Gastrocnemius medialis (tissue), 4 donors: Measurements from ENCODE around the gene ARAP3. TPM values are rescaled to one million over a fixed set of nuclear protein-coding genes. Genes with fewer than 3 reads are reported as not detected.

Source experiments
- ATAC-seq, 2 donors: fragments of 150-250 bp; one replicate each; pipeline ENCODE4 v1.9.1; 2016
- DNase-seq, 2 donors: peaks; one replicate each; pipeline ENCODE4 v3.0.0-alpha.2; 2019
- H3K27ac ChIP-seq, 4 donors: fragments of 200-600 bp; sonication (generic); 1 replicate in 1 of 4; 2 replicates in 3 of 4; pipeline ENCODE4 v1.5.1; 2016 to 2018; ENCODE audit warnings: mild to moderate bottlenecking in 2 of 4, moderate library complexity in 1 of 4
- H3K27me3 ChIP-seq, 3 donors: fragments of 200-600 bp; sonication (generic) in 2 of 3; 1 replicate in 1 of 3; 2 replicates in 2 of 3; pipeline versions ENCODE4 v1.5.1 to v1.6.0; 2016 to 2019; ENCODE audit warnings: mild to moderate bottlenecking in 1 of 3, moderate library complexity in 1 of 3
- H3K36me3 ChIP-seq, 2 donors: fragments of 200-600 bp; sonication (generic) in 1 of 2; one replicate each; pipeline ENCODE4 v1.5.1; 2017 to 2018
- H3K4me1 ChIP-seq, 2 donors: fragments of 200-600 bp; sonication (generic) in 1 of 2; one replicate each; pipeline ENCODE4 v1.5.1; 2016 to 2017; ENCODE audit warnings: mild to moderate bottlenecking in 2 of 2
- H3K4me3 ChIP-seq, 4 donors: fragments of 200-600 bp; sonication (generic) in 3 of 4; 1 replicate in 1 of 4; 2 replicates in 3 of 4; pipeline ENCODE4 v1.5.1; 2016 to 2019; ENCODE audit warnings: mild to moderate bottlenecking in 2 of 4
- H3K9me3 ChIP-seq, 3 donors: fragments of 200-600 bp; sonication (generic) in 2 of 3; 1 replicate in 1 of 3; 2 replicates in 2 of 3; pipeline ENCODE4 v1.5.1; 2016 to 2019
- CTCF ChIP-seq, 5 experiments: fragments of 450-650 bp in 3 of 5; fragments of 200-600 bp in 2 of 5; sonication (generic) in 2 of 5; IDR thresholded peaks in 4 of 5; conservative IDR thresholded peaks in 1 of 5; 1 replicate in 4 of 5; 2 replicates in 1 of 5; pipeline ENCODE4 v1.5.1; 2016 to 2019; ENCODE audit warnings: antibody characterized with exemption in 5 of 5, mild to moderate bottlenecking in 3 of 5, moderate library complexity in 3 of 5
- POLR2A ChIP-seq, 2 donors: fragments of 450-650 bp; IDR thresholded peaks; one replicate each; pipeline ENCODE4 v1.6.1; 2017; ENCODE audit warnings: antibody characterized with exemption in 2 of 2, mild to moderate bottlenecking in 2 of 2, moderate library complexity in 2 of 2
- in situ Hi-C, 4 donors: fragments of 200-750 bp; cut with MboI; loops; one replicate each; pipeline versions ENCODE4 v1.15.0 to v1.8.0; 2017; ENCODE audit warnings: low sequenced_read_pairs in 4 of 4
- intact Hi-C: fragments of 100-400 bp; cut with DNase I; formaldehyde crosslinking; loops from one replicate; pipeline ENCODE4 v1.15.1; 2023; ENCODE audit warnings: low total_unique reads
- total RNA-seq, 4 donors: library from RNA; depleted of rRNA; stranded (reverse); fragments of >200 nt; gene quantifications; one replicate each; pipeline versions ENCODE4 v1.1.0 to v1.2.3, GENCODE V29; 2016

Gene ARAP3
- total RNA-seq, 4 donors from 2014 or later = 1.6 to 5.5 (median 3.0) TPM

GRCh38 chr5:141640051-141640415, 42.0 kb downstream of the ARAP3 start:
- in situ Hi-C loops = no loop called here

DNA sequence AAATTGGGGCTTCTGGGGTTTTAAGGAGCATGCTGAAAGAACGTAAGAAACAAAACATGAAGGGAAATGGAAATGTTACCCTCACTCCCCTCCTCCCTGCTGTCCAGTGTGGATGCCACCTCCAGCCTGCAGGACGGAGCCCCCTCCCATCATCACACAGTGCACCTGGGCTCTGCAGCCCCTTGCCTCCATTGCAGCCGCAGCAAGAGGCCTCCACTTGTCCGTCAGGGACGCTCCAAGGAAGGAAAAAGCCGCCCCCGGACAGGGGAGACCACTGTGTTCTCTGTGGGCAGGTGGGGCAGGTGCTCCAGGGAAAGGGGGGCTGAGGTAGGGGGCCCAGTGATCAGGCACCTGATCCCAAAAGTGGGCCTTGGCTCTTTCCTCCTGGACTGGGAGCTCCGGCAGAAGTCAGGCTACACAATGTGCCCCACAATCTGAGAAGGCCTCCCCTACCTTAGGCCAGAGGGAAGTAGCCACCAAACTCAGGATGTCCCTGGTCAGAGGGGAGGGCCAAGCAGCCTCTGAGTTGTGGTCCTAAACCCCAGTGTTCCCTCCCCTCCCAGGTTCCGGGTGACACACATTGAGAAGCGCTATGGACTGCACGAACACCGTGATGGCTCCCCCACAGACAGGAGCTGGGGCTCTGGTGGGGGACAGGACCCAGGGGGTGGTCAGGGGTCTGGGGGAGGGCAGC, 42.5 kb downstream of the ARAP3 start:
- ATAC-seq (no peak), DNase-seq (no peak)
- H3K36me3 ChIP-seq = no peaks in the 10 kb centered on the region
- H3K9me3 ChIP-seq = no peaks in the 10 kb centered on the region
- in situ Hi-C loops (no loop called here), intact Hi-C loops (no loop called here)
- peaks cover 16 to 22% of the 10 kb centered on the region in 2 donors for H3K4me1 ChIP-seq
- no peak overlapping the region for H3K27ac ChIP-seq
- no peak overlapping the region for H3K4me3 ChIP-seq
- no peak for TF ChIP-seq POLR2A (IDR thresholded peaks at IDR 0.05)
- TF ChIP-seq CTCF (IDR thresholded peaks at IDR 0.05 in 4 of 5, conservative IDR thresholded peaks at IDR 0.05 in 1 of 5) = no peak
- H3K27me3 ChIP-seq = peaks cover 5 to 16% (median 12%) of the 10 kb centered on the region in 3 donors

More at GRCh38 chr5:141640051-141640415, 42.0 kb downstream of the ARAP3 start:
- Histone ChIP-seq H3K27me3 (peaks cover 5 to 16% (median 12%) of the 10 kb centered on the region in 3 donors), H3K4me3 (no peak overlapping the region), H3K4me1 (peaks cover 15 to 20% of the 10 kb centered on the region in 2 donors), H3K9me3 (no peaks in the 10 kb centered on the region), H3K27ac (no peak overlapping the region), H3K36me3 (no peaks in the 10 kb centered on the region)
- no peak for TF ChIP-seq POLR2A (IDR thresholded peaks at IDR 0.05)
- ATAC-seq = no peak
- DNase-seq = no peak
- intact Hi-C loops = no loop called here

DNA sequence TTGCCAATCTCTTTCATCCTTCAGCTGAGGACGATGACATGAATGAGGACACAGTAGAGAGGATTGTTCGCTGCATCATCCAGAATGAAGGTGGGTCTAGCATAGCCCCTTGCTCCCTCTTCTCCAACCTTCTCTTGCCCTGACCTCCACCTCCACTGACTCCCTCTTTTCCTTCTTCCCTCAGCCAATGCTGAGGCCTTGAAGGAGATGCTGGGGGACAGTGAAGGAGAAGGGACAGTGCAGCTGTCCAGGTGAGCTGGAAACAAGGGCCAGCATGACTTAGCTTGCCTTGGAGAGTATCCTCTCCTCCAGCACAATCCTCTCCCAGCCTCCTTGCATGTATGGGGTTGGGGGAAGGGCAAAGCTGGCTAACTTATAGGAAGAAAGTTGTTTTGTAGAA, 43.3 kb downstream of the ARAP3 start:
- no peaks in the 10 kb centered on the region for H3K9me3 ChIP-seq
- H3K4me3 ChIP-seq = no peak overlapping the region
- no peak for ATAC-seq
- intact Hi-C loops (no loop called here), in situ Hi-C loops (no loop called here)
- peaks cover 16 to 22% of the 10 kb centered on the region in 2 donors for H3K4me1 ChIP-seq
- no peaks in the 10 kb centered on the region for H3K36me3 ChIP-seq
- DNase-seq = no peak
- TF ChIP-seq POLR2A (IDR thresholded peaks at IDR 0.05) (no peak), CTCF (IDR thresholded peaks at IDR 0.05 in 4 of 5, conservative IDR thresholded peaks at IDR 0.05 in 1 of 5) (no peak)
- H3K27me3 ChIP-seq = peaks cover 5 to 16% (median 12%) of the 10 kb centered on the region in 3 donors
- H3K27ac ChIP-seq = no peak overlapping the region

DNA sequence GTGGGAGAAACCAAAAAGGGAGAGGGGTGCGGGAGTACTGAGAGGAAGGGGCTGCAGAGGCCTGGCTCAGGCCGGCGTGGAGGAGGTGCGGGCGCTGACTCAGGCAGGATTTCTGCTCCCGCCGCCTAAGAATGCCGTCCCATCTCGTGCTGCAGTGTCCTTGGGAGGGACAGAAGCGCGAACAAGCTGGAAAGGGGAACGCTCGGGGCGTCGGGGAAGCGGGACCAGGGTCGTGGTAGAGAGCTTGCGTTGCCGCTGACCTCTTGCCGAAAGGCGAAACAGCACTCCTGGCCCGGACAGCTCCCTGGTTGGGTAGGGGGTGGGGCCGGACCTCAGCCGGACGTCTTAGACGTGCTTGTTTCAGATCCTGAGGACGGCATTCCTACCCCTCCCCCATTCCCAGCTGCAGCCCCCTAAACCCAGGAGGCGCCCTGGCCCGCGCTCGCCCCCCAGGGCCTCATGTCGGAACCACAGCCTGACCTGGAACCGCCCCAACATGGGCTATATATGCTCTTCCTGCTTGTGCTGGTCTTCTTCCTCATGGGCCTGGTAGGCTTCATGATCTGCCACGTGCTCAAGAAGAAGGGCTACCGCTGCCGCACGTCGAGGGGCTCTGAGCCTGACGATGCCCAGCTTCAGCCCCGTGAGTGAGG, 44.1 kb downstream of the ARAP3 start:
- peaks cover 5 to 16% (median 12%) of the 10 kb centered on the region in 3 donors for H3K27me3 ChIP-seq
- H3K36me3 ChIP-seq = no peaks in the 10 kb centered on the region
- no peaks in the 10 kb centered on the region for H3K9me3 ChIP-seq
- H3K4me1 ChIP-seq = peaks cover 17 to 22% of the 10 kb centered on the region in 2 donors
- peak overlapping the region; percentile 64 to 91 (median 88) for H3K4me3 ChIP-seq
- ATAC-seq (no peak), DNase-seq (peak in 1 of 2 donors; percentile 37)
- TF ChIP-seq POLR2A (IDR thresholded peaks at IDR 0.05) = no peak
- peak in 3 of 5 experiments; percentile 18 to 29 (median 27) for TF ChIP-seq CTCF (IDR thresholded peaks at IDR 0.05 in 4 of 5, conservative IDR thresholded peaks at IDR 0.05 in 1 of 5)
- H3K27ac ChIP-seq = peak overlapping the region in 1 of 4 donors; percentile 83
- intact Hi-C loops = no loop called here
- in situ Hi-C loops = no loop called here

GRCh38 chr5:141637123-141637766, 44.8 kb downstream of the ARAP3 start:
- no peaks in the 10 kb centered on the region for H3K9me3 ChIP-seq
- in situ Hi-C loops = no loop called here

More at GRCh38 chr5:141637123-141637766, 44.8 kb downstream of the ARAP3 start:
- Histone ChIP-seq H3K27ac (peak overlapping the region; percentile 45 to 92 (median 78)), H3K4me3 (peak overlapping the region; percentile 64 to 91 (median 88)), H3K27me3 (peaks cover 5 to 16% (median 12%) of the 10 kb centered on the region in 3 donors), H3K4me1 (peaks cover 22 to 23% of the 10 kb centered on the region in 2 donors), H3K36me3 (peaks cover 0 to 3% of the 10 kb centered on the region in 2 donors)
- intact Hi-C loops = no loop called here
- TF ChIP-seq POLR2A (IDR thresholded peaks at IDR 0.05) (no peak), CTCF (IDR thresholded peaks at IDR 0.05 in 4 of 5, conservative IDR thresholded peaks at IDR 0.05 in 1 of 5) (no peak)
- ATAC-seq (peak; percentile 53 to 64), DNase-seq (no peak)
